NCI-H526 (cell line): ENCODE data around the gene ARGLU1.

Experiments used
- DNase-seq, 2 experiments: peaks; one replicate each; lab custom pipeline; 2025; lab: John Stamatoyannopoulos, UW

The ARGLU1 gene

GRCh38 chr13:106541826-106542225 is 26.1 kb downstream of the ARGLU1 start:
- no peak for DNase-seq

DNA sequence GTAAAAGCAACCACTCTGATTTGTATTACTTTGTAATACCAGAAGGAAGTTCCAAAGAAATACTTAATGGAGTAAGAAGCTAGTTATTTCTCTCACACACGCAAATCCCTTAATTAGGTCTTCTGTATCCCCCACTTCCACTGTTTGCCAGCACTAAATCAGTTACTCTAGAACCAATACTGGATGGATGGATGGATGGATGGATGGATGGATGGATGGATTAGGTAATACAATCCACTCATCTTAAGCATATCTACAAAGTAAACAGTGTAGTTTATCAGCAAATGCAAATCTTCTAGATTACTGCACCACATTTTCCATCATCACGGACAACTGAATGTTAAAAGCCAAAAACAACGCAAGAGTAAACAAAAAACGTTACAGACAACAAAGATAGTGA is 27.3 kb downstream of the ARGLU1 start:
- DNase-seq = no peak

GRCh38 chr13:106537521-106537920 is 30.4 kb downstream of the ARGLU1 start:
- DNase-seq = no peak

- peak; percentile 83 to 96 for DNase-seq
Observed at GRCh38 chr13:106536244-106537034, 31.5 kb downstream of the ARGLU1 start.

DNA sequence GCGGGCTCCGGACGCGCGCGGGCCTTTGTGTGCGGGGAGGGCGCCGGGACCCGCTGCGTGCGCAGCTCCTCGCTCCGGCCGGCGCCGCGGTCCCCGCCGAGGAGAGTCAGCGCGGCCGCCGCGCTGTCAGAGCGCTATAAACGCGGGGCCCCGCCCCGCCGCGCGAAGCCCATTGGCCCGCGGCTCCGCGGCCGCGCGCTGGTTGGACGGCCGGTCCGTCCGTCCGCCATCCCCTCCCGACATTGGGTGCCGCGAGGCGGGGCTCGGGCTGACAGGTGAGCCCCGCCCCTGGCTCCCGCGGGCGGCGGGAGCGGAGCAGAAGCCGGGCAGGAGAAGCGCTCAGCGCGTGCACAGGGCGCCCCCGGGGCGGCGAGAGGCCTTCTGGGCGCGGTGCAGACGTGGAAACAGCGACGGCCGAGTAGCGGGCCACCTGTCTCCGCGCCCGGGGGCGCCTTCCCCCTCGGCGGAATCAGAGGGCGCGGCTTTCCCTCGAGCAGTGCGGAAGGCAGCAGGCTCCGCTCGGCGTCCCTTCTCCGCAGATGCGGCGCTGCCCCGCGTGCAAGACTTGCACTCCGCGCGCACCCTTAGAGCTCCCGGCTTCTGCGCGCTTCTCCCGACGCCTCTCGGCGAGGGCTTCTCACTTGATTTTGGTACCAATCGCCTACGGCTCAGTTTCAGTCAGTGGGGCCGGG is 32.2 kb downstream of the ARGLU1 start, which contains the start of gene EFNB2:
Gene EFNB2 (minus strand): TSS at position 111 of the 692 bp plus-strand sequence. CDS start 698 bp downstream, outside the sequence.
- peak; percentile 90 to 99 for DNase-seq

DNA sequence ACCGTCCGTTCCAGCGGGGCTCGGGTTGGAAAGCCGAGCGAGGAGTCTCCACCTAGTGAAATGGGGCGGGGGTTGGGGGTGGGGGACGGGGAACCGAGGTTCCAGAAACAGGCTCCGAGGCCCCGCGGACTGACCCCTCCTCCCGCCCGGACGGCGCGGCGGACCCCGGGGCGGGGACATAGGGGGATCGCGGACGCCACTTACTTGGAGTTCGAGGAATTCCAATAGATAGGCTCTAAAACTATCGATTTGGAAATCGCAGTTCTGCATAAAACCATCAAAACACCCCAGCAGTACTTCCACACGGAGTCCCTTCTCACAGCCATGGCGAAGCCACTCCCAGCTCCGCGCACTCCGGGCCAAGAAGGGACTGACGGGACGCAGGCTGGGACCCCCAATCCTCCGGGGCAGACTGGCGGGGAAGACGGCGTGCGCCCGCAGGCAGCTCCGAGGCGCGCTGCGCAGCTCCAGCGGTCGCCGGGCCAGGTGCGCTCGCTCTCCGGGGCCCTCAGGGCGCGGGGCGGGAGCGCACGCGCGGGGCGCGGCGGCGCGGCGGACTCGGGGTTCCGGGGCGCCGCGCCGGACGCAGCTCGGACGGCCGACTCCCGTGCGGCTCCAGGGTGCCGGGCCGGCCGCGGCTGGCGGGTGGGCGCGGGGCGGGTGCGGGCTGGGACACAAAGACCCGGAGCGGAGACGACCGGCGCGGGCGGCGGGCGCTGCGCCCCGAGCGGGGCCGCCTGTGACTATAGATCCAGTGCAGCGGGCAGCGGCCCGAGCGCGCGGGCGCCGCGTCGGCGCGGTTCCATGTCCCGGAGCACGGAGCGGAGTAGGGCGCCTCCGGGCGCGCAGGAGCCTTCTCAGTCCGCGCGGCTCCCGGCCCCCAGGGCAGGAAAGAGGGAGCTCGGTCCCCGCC is 33.0 kb downstream of the ARGLU1 start:
- DNase-seq = peak; percentile 10 to 86

- peak; percentile 63 to 78 for DNase-seq
Observed at GRCh38 chr13:106533943-106534638, 33.8 kb downstream of the ARGLU1 start.

GRCh38 chr13:106533101-106533942 is 34.6 kb downstream of the ARGLU1 start:
- peak; percentile 67 to 91 for DNase-seq

DNA sequence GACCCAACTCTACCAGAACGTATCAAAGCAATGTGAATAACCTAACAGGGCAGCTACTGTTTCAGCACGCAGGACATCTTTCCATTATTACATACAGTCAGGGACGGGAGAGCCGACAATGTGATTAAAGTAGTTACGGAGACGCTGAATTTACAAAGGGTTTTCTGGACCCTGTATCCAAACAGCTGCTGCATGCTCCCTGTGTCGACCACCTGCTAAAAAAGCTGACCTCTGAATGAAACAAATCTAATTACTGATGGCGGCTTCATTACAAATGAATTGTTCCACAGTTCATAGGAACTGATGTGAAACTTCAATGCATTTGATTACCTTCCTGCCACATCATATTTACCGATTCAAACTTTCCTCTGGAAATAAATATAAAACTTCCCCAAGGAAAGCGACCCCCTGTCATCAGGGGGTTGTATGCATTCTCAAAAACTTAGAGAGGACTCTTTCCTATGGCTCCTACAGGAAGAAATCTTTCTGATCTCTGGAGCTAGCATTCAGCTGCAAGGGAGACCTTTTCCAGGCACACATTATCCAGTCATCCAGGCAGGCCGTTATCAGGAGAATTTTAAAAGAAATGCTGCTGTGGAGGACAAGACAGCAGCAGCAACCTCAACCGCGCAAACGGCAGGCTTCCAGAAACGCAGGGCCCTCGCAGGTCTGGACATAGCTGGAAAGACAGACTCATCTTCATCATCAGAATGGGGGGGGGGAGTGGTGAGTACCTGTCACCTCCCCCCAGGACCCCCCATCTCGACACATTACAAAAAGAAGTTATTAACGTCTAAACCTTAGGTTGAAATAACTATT is 35.6 kb downstream of the ARGLU1 start:
- peak; percentile 32 to 41 for DNase-seq

DNA sequence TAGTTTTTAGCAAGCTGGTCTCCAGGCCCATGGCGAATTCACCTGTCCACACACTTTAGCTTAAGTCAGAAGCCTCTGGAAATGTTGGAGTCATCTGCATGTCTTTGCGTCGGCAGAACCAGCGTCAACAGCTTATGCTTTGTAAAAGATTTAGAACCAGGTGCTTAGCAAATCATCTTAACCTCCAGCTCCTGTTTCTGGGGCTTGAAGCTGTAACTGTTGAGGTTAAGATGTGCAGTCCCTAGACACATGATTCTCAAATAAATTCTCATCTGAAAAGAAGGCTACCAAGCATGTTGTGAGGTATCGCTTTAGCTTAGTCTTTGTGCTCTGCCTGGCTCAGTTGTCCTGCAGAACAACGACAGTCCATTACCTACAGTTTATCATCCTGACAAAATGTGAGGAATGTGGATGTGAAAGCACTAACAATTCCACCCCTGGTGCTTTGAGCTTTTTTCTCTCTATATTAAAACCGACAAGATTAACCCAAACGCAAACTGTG is 36.9 kb downstream of the ARGLU1 start:
- DNase-seq = peak; percentile 39 to 50

DNA sequence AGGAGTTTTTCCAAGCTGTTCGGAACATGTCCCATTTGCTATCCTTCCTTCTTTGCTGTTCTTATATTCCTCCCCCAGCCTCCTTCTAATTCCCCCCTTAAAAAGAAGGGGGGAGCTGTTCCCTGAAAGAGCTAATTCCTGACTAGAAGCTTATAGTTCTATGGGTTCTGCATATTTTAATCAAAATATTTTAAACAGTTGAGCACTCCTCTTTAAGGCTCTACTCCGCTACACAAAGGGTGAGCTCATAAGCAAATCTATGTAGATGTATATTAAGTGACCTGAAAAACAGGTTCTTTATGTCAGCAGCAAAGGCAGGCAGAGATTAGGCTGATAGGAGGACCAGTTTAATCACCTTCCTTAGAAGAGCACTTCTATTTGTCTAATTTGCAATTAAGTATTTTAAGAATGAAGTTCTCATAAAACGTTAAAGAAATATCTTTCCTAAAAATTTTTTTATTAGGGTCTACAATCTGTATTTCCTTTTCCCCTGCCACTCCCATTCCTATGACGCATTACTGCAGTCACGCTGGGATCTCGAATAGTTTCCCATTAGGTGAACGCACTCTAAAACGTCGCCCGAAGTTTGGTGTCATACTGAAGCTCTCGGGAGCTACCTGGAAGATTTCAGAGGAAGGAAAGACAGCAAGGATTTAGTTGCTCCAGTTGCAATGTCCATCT is 37.6 kb downstream of the ARGLU1 start:
- peak; percentile 95 for DNase-seq

GRCh38 chr13:106529415-106530170 is 38.3 kb downstream of the ARGLU1 start:
- DNase-seq = peak; percentile 72 to 88

- DNase-seq = peak; percentile 40 to 65
Observed at GRCh38 chr13:106528718-106529414, 39.1 kb downstream of the ARGLU1 start.

- peak in 1 of 2 experiments; percentile 19 for DNase-seq
Observed at GRCh38 chr13:106527826-106528225, 40.1 kb downstream of the ARGLU1 start.

GRCh38 chr13:106527445-106527801 is 40.5 kb downstream of the ARGLU1 start:
- peak; percentile 38 to 68 for DNase-seq

GRCh38 chr13:106526738-106527444 is 41.0 kb downstream of the ARGLU1 start:
- no peak for DNase-seq

GRCh38 chr13:106525865-106526264 is 42.1 kb downstream of the ARGLU1 start:
- DNase-seq = no peak
